Endothelial cell of umbilical vein (primary cell): Measurements from ENCODE around the gene PAGR1. TPM values are rescaled to one million over a fixed set of nuclear protein-coding genes. Genes with fewer than 3 reads are reported as not detected.
"Not testable (repeated sequence)": the region's sequence is repeated elsewhere in the genome, so short reads cannot be mapped to it uniquely, and the experiment has no call there.

ENCODE experiments used
- BruUV-seq: library from RNA; stranded (reverse); fragments of 400-500 nt; replicated peaks from 2 replicates; lab custom pipeline; 2021; lab: Mats Ljungman, UMichigan
- CTCF ChIA-PET: fragments of 300-600, 350-600 bp; sonication (Branson Sonifier 250); formaldehyde crosslinking; loops from one replicate; lab custom pipeline; 2021; ENCODE audit warnings: antibody characterized with exemption, inconsistent platforms; lab: Charles Lee
- POLR2A ChIA-PET: fragments of 300-600, 350-600 bp; sonication (Branson Sonifier 250); formaldehyde crosslinking; loops from one replicate; lab custom pipeline; 2021; ENCODE audit warnings: antibody characterized with exemption, inconsistent platforms; lab: Charles Lee
- DNase-seq: peaks from one replicate; pipeline ENCODE4 v3.0.0-alpha.2; 2011; ENCODE audit warnings: low read depth, low spot score
- FAIRE-seq: peaks from 2 replicates; lab custom pipeline; 2011; peaks lifted over from hg19 to GRCh38; lab: Jason Lieb, UNC
- H2AFZ ChIP-seq: 2 replicates; pipeline ENCODE4 v1.6.0; 2012; ENCODE audit warnings: low read depth, low read length, control low read depth, inconsistent platforms
- H3K27ac ChIP-seq: 2 replicates; pipeline ENCODE4 v1.5.1; 2011; ENCODE audit warnings: low read depth, mild to moderate bottlenecking, control low read depth, low read length, moderate library complexity; ENCODE audit not compliant: insufficient read depth
- H3K27me3 ChIP-seq, 2 experiments: 2 replicates each; pipeline versions ENCODE4 v1.6.0 to v1.6.1; 2011; ENCODE audit warnings: low read length in 2 of 2, mixed read lengths in 1 of 2; ENCODE audit not compliant: control insufficient read depth in 2 of 2, insufficient read depth in 2 of 2
- H3K36me3 ChIP-seq, 2 experiments: 2 replicates in 1 of 2; 3 replicates in 1 of 2; pipeline ENCODE4 v1.5.1; 2011; ENCODE audit warnings: low read length in 2 of 2, mild to moderate bottlenecking in 1 of 2, moderate library complexity in 1 of 2; ENCODE audit not compliant: control insufficient read depth in 2 of 2, insufficient read depth in 2 of 2; ENCODE audit errors: extremely low read depth in 1 of 2
- H3K4me1 ChIP-seq: 3 replicates; pipeline ENCODE4 v1.5.1; 2011; ENCODE audit warnings: mild to moderate bottlenecking, low read length; ENCODE audit not compliant: control insufficient read depth, insufficient read depth; ENCODE audit errors: extremely low read depth
- H3K4me2 ChIP-seq: 2 replicates; pipeline ENCODE4 v1.6.1; 2011; ENCODE audit warnings: low read length, control low read depth, mixed read lengths; ENCODE audit not compliant: insufficient read depth
- H3K4me3 ChIP-seq, 3 experiments: fragments of 200-600 bp in 1 of 3; sonication (generic), shearing (Covaris generic) in 1 of 3; replicated peaks in 1 of 3; 2 replicates each; pipeline ENCODE4 v1.5.1; 2011 to 2016; ENCODE audit warnings: control low read depth in 3 of 3, low read length in 3 of 3, mild to moderate bottlenecking in 2 of 3, inconsistent platforms in 1 of 3, low read depth in 1 of 3, moderate library complexity in 1 of 3; ENCODE audit not compliant: insufficient read depth in 1 of 3
- H3K79me2 ChIP-seq: 2 replicates; pipeline ENCODE4 v1.6.0; 2012; ENCODE audit warnings: low read length, inconsistent platforms; ENCODE audit not compliant: control insufficient read depth, insufficient read depth
- H3K9ac ChIP-seq: replicated peaks from 2 replicates; pipeline ENCODE3; 2011; ENCODE audit warnings: low read length, control low read depth; ENCODE audit not compliant: insufficient read depth; ENCODE audit errors: extremely low read depth
- H3K9me1 ChIP-seq: replicated peaks from 3 replicates; pipeline ENCODE4 v1.6.0; 2011; ENCODE audit warnings: mild to moderate bottlenecking, low read length; ENCODE audit not compliant: control insufficient read depth, insufficient read depth; ENCODE audit errors: extremely low read depth
- H3K9me3 ChIP-seq: replicated peaks from 2 replicates; pipeline ENCODE4 v1.5.1; 2012; ENCODE audit warnings: low read length, inconsistent platforms; ENCODE audit not compliant: control insufficient read depth, insufficient read depth
- H4K20me1 ChIP-seq: replicated peaks from 2 replicates; pipeline ENCODE3; 2011; ENCODE audit warnings: mild to moderate bottlenecking, low read length; ENCODE audit not compliant: control insufficient read depth, insufficient read depth; ENCODE audit errors: extremely low read depth
- EZH2 ChIP-seq: IDR thresholded peaks from 2 replicates; pipeline ENCODE4 v1.6.1; 2012; ENCODE audit warnings: borderline replicate concordance, low read depth, mild to moderate bottlenecking, moderate library complexity, low read length, inconsistent platforms; ENCODE audit not compliant: severe bottlenecking
- FOS ChIP-seq: IDR thresholded peaks from 2 replicates; pipeline ENCODE4 v1.6.1; 2011; ENCODE audit warnings: mild to moderate bottlenecking, low read length, moderate library complexity, borderline replicate concordance; ENCODE audit not compliant: insufficient read depth
- GATA2 ChIP-seq: IDR thresholded peaks from 2 replicates; pipeline ENCODE4 v1.7.0; 2011; ENCODE audit warnings: low read depth, mild to moderate bottlenecking, moderate library complexity, mixed read lengths, low read length; ENCODE audit not compliant: insufficient read length, insufficient read depth
- JUN ChIP-seq: IDR thresholded peaks from 2 replicates; pipeline ENCODE4 v1.6.1; 2011; ENCODE audit warnings: borderline replicate concordance, low read depth; ENCODE audit not compliant: insufficient read length, insufficient read depth
- MYC ChIP-seq: IDR thresholded peaks from one replicate; pipeline ENCODE4 v1.6.1; 2011; ENCODE audit warnings: mild to moderate bottlenecking, low read depth, low read length
- POLR2A ChIP-seq: IDR thresholded peaks from 2 replicates; pipeline ENCODE4 v1.6.1; 2012; ENCODE audit warnings: low read depth, mild to moderate bottlenecking, control low read depth, low read length
- POLR2AphosphoS5 ChIP-seq: IDR thresholded peaks from 2 replicates; pipeline ENCODE4 v1.6.1; 2012; ENCODE audit warnings: low read depth, mild to moderate bottlenecking, control low read depth, low read length, moderate library complexity; ENCODE audit not compliant: insufficient read depth
- dilution Hi-C: fragments of 300-500 bp; cut with MboI; formaldehyde crosslinking; loops from one replicate; pipeline ENCODE4 v1.15.0; 2019; ENCODE audit warnings: low sequenced_read_pairs; ENCODE audit not compliant: extremely low pct_ligation_motif_present
- intact Hi-C: fragments of 100-400 bp; cut with micrococcal nuclease; formaldehyde crosslinking; loops from one replicate; pipeline ENCODE4 v1.10.0; 2022
- polyA plus RNA-seq, 4 experiments: library from polyadenylated mRNA; depleted of rRNA in 3 of 4; stranded (reverse) in 3 of 4; unstranded in 1 of 4; fragments of >200 nt; gene quantifications; 2 replicates each; pipeline versions ENCODE4 v1.2.1 to v1.2.3, GENCODE V29; 2011 to 2012; ENCODE audit warnings: missing spikeins in 1 of 4
- total RNA-seq: library from RNA; stranded (reverse); gene quantifications from 2 replicates; pipeline ENCODE4 v1.2.3, GENCODE V29; 2021
- TF ChIP-seq, protein P1 (sequence below): IDR thresholded peaks from 2 replicates; pipeline ENCODE4 v1.6.1; 2011; ENCODE audit not compliant: insufficient read depth, insufficient read length
- TF ChIP-seq, protein P2 (sequence below), 2 donors: IDR thresholded peaks; 1 replicate in 1 of 2; 2 replicates in 1 of 2; pipeline ENCODE4 v1.5.1; 2011; ENCODE audit warnings: low read length in 2 of 2, mild to moderate bottlenecking in 2 of 2, moderate library complexity in 2 of 2, control low read depth in 1 of 2, inconsistent platforms in 1 of 2, low read depth in 1 of 2; ENCODE audit not compliant: insufficient read depth in 1 of 2; ENCODE audit errors: extremely low read depth in 1 of 2

The PAGR1 gene
- total and polyA plus RNA-seq, 2 donors (not counting 3 experiments of a cell fraction or from before 2014, with no cell fraction given) = 15.9 to 26.3 TPM

DNA sequence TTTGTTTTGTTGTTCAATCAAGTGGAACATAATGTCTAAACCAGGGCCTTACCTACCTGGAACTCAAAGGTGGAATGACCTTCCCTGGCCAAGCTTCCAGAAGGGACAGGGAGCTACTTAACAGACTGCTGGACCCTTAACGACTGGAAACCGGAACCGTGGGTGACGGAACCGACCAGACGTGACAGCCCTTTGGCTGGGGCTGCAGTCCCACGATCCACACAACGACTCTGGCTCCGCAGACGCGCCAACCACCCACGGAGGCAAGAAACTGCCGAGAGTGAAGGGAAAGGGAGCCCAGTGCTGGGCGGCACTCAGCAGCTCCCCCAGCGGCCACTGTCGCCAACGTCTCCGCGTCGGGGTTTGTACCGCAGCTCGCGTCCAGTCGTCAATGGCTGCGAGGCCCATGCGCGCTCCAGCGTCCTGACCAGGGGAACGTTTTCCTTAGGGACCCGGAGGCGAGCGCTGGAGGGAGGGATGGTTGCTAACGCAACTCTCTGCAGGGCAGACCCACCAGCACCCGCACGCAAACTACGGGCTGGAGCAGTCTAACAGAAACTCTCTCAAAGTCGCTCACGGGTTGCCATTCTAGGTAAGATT is 31.0 kb upstream of the PAGR1 start:
- dilution Hi-C loops = no loop called here
- Histone ChIP-seq H3K27ac (no peak overlapping the region), H3K36me3 (no peaks in the 10 kb centered on the region), H3K9ac (no peak overlapping the region), H4K20me1 (no peaks in the 10 kb centered on the region), H3K4me1 (peaks cover 10% of the 10 kb centered on the region), H3K9me1 (no peaks in the 10 kb centered on the region), H3K27me3 (peaks cover 7 to 16% of the 10 kb centered on the region in 2 experiments), H3K4me2 (peak overlapping the region; percentile 77), H3K4me3 (peak overlapping the region in 1 of 3 experiments; percentile 5), H3K9me3 (no peaks in the 10 kb centered on the region), H3K79me2 (no peaks in the 10 kb centered on the region), H2AFZ (peak overlapping the region; percentile 84)
- ChIA-PET POLR2A (no interaction called here), CTCF (interaction anchor here (0.7 to 4.6 kb wide), 29 partner anchors 10 to 247 kb away, joined by 3 to 30 read pairs (median 4); partner anchors contain the start of genes PAGR1 and SEZ6L2)
- TF ChIP-seq JUN (no peak), POLR2AphosphoS5 (peak; percentile 17), FOS (no peak), EZH2 (no peak), POLR2A (no peak), GATA2 (no peak), MYC (no peak)
- TF ChIP-seq, protein P1, sequence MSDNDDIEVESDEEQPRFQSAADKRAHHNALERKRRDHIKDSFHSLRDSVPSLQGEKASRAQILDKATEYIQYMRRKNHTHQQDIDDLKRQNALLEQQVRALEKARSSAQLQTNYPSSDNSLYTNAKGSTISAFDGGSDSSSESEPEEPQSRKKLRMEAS = no peak
- TF ChIP-seq, protein P2, sequence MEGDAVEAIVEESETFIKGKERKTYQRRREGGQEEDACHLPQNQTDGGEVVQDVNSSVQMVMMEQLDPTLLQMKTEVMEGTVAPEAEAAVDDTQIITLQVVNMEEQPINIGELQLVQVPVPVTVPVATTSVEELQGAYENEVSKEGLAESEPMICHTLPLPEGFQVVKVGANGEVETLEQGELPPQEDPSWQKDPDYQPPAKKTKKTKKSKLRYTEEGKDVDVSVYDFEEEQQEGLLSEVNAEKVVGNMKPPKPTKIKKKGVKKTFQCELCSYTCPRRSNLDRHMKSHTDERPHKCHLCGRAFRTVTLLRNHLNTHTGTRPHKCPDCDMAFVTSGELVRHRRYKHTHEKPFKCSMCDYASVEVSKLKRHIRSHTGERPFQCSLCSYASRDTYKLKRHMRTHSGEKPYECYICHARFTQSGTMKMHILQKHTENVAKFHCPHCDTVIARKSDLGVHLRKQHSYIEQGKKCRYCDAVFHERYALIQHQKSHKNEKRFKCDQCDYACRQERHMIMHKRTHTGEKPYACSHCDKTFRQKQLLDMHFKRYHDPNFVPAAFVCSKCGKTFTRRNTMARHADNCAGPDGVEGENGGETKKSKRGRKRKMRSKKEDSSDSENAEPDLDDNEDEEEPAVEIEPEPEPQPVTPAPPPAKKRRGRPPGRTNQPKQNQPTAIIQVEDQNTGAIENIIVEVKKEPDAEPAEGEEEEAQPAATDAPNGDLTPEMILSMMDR (IDR thresholded peaks at IDR 0.05; ENCODE audit: extremely low read depth in 1 of 2, insufficient read depth in 1 of 2, low read depth in 1 of 2, low read length in 2 of 2) = peak; percentile 91 to 98
- intact Hi-C loops = no loop called here
- DNase-seq (peak; percentile 76), FAIRE-seq (peak; percentile 98)
- no TSS peak for BruUV-seq

DNA sequence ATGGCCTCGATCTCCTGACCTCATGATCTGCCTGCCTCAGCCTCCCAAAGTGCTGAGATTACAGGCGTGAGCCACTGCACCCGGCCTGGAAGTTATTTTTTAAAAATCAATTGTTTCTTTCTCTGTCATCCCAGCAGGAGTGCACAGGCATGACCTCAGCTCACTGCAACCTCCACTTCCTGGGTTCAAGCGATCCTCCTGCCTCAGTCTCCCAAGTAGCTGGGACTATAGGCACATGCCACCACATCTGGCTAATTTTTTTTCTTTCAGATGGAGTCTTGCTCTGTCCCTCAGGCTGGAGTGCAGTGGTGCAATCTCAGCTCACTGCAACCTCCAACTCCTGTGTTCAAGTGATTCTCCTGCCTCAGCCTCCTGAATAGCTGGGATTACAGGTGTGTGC is 28.8 kb upstream of the PAGR1 start:
- H3K36me3 ChIP-seq, H2AFZ ChIP-seq, DNase-seq, H3K9me1 ChIP-seq, H3K4me3 ChIP-seq, FAIRE-seq, intact Hi-C loops, H4K20me1 ChIP-seq, dilution Hi-C loops, POLR2A ChIA-PET, H3K27me3 ChIP-seq, H3K9ac ChIP-seq, H3K4me2 ChIP-seq, H3K27ac ChIP-seq, H3K9me3 ChIP-seq, BruUV-seq: not testable (repeated sequence)
- CTCF ChIA-PET = interaction anchor here (4.6 kb wide), 1 partner anchor 61 kb away, joined by 30 read pairs; no protein-coding TSS in a partner anchor
- peaks cover 22% of the 10 kb centered on the region for H3K4me1 ChIP-seq
- H3K79me2 ChIP-seq = peaks cover 16% of the 10 kb centered on the region
